HL-60/S4 treated with retinoic acid at 250 ng/mL for 4 days and 3 days (cell line): ENCODE measurements around the gene RRP1B.
"Not testable (repeated sequence)": the region's sequence is repeated elsewhere in the genome, so short reads cannot be mapped to it uniquely, and the experiment has no call there.

Source experiments
- in situ Hi-C: fragments of 300-500 bp; cut with MboI; formaldehyde crosslinking; loops from 2 replicates; pipeline ENCODE4 v1.7.0; 2022; ENCODE audit warnings: low sequenced_read_pairs

RRP1B gene

DNA sequence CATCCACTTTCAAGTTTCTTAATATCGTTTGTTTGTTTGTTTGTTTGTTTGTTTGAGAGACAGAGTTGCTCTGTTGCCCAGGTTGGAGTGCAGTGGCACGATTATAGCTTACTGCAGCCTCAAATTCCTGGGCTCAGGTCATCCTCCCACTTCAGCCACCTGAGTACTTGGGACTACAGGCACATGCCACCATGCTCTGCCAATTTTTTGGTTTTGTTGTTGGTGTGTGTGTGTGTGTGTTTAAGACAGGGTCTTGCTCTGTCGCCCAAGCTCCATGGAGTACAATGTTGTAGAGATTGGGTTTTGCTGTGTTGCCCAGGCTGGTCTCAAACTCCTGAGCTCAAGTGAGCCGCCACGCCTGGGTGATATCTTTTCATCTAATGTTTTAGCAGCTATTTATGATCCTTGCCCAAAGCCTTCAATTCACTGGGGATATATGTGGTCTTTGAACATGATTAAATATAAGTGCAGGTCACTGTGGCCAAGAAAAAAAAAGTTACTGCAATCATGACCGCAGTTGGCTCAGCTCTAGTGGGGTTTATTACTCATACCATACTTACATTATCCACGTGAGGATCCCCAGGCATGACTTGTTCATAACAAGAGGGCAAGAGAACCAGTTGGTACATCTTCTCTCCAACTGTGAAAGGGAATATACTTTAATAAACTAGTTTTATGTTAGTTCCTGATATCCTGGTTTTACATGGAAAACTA lies 8.0 kb downstream of the RRP1B start:
- in situ Hi-C loops = loop anchor here (5.0 kb wide), 1 partner anchor 40 kb away; no protein-coding TSS in a partner anchor

DNA sequence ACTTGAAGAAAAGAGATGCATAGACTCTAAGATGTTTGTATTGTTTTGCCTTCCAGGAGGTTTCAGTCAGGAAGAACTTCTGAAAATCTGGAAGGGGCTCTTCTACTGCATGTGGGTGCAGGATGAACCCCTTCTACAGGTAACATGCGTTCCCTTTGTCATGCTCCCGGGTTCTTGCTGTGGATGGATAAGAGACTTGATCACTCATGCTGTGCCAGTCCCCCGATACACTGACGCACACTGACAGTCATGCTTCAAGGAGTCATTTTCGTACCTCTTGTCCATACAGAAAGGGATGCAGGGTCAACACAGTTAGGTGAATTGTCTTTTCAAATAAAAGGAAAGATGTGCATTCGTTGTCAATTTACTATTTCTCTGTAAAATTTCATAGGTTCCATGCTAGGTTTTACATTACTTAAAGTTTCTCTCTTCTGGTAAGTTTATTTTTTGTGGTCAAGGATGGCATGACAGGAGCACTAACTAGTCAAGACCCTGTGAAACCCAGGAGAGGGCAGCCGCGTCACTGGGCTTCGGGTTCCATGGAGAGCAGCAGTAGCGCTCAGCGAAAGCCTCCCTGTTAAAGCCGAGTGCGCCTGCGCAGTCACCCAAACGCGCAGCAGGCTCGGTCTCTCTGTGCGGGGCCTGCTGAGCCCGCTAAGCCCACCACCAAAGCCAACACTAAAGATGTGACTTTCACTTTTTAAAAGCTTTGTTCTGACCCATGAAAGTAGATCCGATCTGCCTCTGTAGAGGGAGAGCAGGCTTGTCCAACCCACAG lies 10.7 kb downstream of the RRP1B start:
- in situ Hi-C loops = loop anchor here (5.0 kb wide), 1 partner anchor 37 kb away; no protein-coding TSS in a partner anchor

GRCh38 chr21:43675871-43676270 lies 16.5 kb downstream of the RRP1B start:
- in situ Hi-C loops = no loop called here

GRCh38 chr21:43676391-43676790 lies 17.0 kb downstream of the RRP1B start:
- in situ Hi-C loops = no loop called here

GRCh38 chr21:43679951-43680350 lies 20.6 kb downstream of the RRP1B start:
- in situ Hi-C loops = no loop called here

GRCh38 chr21:43680421-43680820 lies 21.1 kb downstream of the RRP1B start:
- in situ Hi-C loops = not testable (repeated sequence)

DNA sequence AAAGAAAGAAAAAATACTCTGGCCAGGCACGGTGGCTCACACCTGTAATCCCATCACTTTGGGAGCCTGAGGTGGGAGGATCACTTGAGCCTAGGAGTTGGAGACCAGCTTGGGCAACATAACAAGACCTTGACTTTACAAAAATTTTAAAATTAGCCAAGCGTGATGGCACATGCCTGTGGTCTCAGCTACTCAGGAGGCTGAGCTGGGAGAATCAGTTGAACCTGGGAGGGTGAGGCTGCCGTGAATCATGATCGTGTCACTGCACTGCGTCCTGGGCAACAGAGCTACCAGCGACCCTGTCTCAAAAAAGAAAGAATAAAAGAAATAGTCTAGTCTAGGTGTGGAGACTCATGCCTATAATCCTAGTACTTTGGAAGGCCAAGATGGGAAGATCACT lies 22.3 kb downstream of the RRP1B start:
- in situ Hi-C loops = no loop called here

DNA sequence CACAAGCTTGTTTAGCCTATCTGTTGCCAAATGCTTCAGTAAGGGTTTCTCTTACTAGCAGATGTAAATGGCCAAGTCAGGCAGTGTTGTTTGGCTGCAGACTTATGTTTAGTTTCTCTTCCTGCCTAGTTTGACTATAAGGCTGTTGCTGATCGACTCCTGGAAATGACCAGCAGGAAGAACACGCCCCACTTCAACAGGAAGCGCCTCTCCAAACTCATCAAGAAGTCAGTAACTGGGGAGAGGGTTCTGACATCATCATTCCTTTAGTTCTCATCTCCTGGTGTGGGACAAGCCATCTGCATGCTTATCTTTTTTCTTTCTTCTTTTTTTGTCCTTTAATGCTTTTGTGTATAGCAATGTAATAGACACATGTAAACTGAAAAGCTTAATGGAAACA lies 25.1 kb downstream of the RRP1B start:
- in situ Hi-C loops = no loop called here

- in situ Hi-C loops = no loop called here
Observed at GRCh38 chr21:43686811-43687565, 27.6 kb downstream of the RRP1B start.

- in situ Hi-C loops = no loop called here
Observed at GRCh38 chr21:43687566-43688399, 28.4 kb downstream of the RRP1B start.

- in situ Hi-C loops = no loop called here
Observed at GRCh38 chr21:43688906-43689305, 29.5 kb downstream of the RRP1B start.

DNA sequence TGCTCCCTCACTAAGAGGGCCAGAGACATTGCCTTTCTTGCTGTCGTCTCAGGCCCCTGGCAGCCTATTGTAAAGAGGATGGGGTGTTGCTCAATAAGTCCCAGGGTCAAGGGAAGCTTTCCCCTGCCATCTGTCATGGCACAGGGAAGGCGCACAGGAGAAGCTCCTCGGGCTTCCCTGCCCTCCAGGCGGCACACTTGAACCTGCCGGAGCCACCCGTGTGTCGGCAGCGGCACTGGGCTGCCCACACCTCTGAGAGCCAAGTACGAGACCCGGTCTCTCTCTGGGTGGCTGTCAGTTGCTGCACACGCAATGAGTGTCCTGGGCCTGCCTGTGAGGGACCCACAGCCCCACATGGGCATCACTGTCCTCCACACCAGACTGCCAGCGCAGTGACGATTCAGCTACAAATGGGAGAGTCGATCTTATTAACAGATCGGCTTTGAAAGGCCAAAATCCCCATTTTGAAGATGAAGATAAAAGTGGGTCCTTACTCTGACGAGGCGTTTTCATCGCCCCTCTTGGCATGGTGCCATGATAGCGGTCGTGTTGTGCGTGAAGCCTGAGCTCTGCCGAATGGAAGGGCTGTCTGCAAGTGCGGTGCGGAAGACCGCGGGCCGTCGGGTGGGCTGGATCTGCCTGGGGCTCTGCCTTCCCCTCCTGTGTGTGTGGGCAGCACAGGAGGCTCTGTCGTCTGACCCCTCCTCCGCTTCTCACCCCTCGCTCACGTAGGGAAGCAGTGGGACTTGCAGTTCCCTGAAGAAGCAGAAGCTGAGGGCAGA lies 30.4 kb downstream of the RRP1B start:
- in situ Hi-C loops = no loop called here

GRCh38 chr21:43690346-43690745 lies 31.0 kb downstream of the RRP1B start:
- in situ Hi-C loops = no loop called here

- in situ Hi-C loops = no loop called here
Observed at GRCh38 chr21:43691086-43691795, 31.9 kb downstream of the RRP1B start.

- in situ Hi-C loops = no loop called here
Observed at GRCh38 chr21:43691801-43692200, 32.4 kb downstream of the RRP1B start.

- in situ Hi-C loops = no loop called here
Observed at GRCh38 chr21:43692949-43693348, 33.6 kb downstream of the RRP1B start.

- in situ Hi-C loops = no loop called here
Observed at GRCh38 chr21:43693981-43694380, 34.6 kb downstream of the RRP1B start.

GRCh38 chr21:43694437-43695079 lies 35.2 kb downstream of the RRP1B start:
- in situ Hi-C loops = no loop called here

DNA sequence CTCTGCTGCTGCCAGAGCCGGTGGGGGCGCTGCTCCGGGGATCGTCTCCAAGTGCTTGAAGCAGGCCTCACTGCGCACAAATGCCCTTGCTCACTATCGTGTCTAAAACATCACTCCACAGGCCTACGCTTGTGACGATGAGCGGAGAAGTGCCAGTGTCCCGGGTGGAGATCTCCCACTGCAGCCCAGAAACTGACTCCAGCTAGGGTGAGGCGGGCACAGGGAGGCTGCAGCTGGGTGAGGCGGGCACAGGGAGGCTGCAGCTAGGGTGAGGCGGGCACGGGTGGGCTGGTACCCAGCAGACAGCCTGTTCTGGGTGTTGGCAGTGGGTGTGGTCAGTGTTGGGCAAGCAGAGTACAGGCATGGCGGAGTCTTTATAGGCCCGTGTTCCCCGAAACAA lies 36.9 kb downstream of the RRP1B start:
- in situ Hi-C loops = no loop called here
